Gastrocnemius medialis (tissue), 4 donors: ENCODE results near the gene RAP2A. TPM values are rescaled to one million over a fixed set of nuclear protein-coding genes. Genes with fewer than 3 reads are reported as not detected.

Source experiments
- ATAC-seq, 2 donors: fragments of 150-250 bp; one replicate each; pipeline ENCODE4 v1.9.1; 2016
- DNase-seq, 2 donors: peaks; one replicate each; pipeline ENCODE4 v3.0.0-alpha.2; 2019
- H3K27ac ChIP-seq, 4 donors: fragments of 200-600 bp; sonication (generic); 1 replicate in 1 of 4; 2 replicates in 3 of 4; pipeline ENCODE4 v1.5.1; 2016 to 2018; ENCODE audit warnings: mild to moderate bottlenecking in 2 of 4, moderate library complexity in 1 of 4
- H3K27me3 ChIP-seq, 3 donors: fragments of 200-600 bp; sonication (generic) in 2 of 3; 1 replicate in 1 of 3; 2 replicates in 2 of 3; pipeline versions ENCODE4 v1.5.1 to v1.6.0; 2016 to 2019; ENCODE audit warnings: mild to moderate bottlenecking in 1 of 3, moderate library complexity in 1 of 3
- H3K36me3 ChIP-seq, 2 donors: fragments of 200-600 bp; sonication (generic) in 1 of 2; one replicate each; pipeline ENCODE4 v1.5.1; 2017 to 2018
- H3K4me1 ChIP-seq, 2 donors: fragments of 200-600 bp; sonication (generic) in 1 of 2; one replicate each; pipeline ENCODE4 v1.5.1; 2016 to 2017; ENCODE audit warnings: mild to moderate bottlenecking in 2 of 2
- H3K4me3 ChIP-seq, 4 donors: fragments of 200-600 bp; sonication (generic) in 3 of 4; 1 replicate in 1 of 4; 2 replicates in 3 of 4; pipeline ENCODE4 v1.5.1; 2016 to 2019; ENCODE audit warnings: mild to moderate bottlenecking in 2 of 4
- H3K9me3 ChIP-seq, 3 donors: fragments of 200-600 bp; sonication (generic) in 2 of 3; 1 replicate in 1 of 3; 2 replicates in 2 of 3; pipeline ENCODE4 v1.5.1; 2016 to 2019
- POLR2A ChIP-seq, 2 donors: fragments of 450-650 bp; IDR thresholded peaks; one replicate each; pipeline ENCODE4 v1.6.1; 2017; ENCODE audit warnings: antibody characterized with exemption in 2 of 2, mild to moderate bottlenecking in 2 of 2, moderate library complexity in 2 of 2
- in situ Hi-C, 4 donors: fragments of 200-750 bp; cut with MboI; loops; one replicate each; pipeline versions ENCODE4 v1.15.0 to v1.8.0; 2017; ENCODE audit warnings: low sequenced_read_pairs in 4 of 4
- intact Hi-C: fragments of 100-400 bp; cut with DNase I; formaldehyde crosslinking; loops from one replicate; pipeline ENCODE4 v1.15.1; 2023; ENCODE audit warnings: low total_unique reads
- total RNA-seq, 4 donors: library from RNA; depleted of rRNA; stranded (reverse); fragments of >200 nt; gene quantifications; one replicate each; pipeline versions ENCODE4 v1.1.0 to v1.2.3, GENCODE V29; 2016
- TF ChIP-seq, protein P1 (sequence below), 5 experiments: fragments of 450-650 bp in 3 of 5; fragments of 200-600 bp in 2 of 5; sonication (generic) in 2 of 5; IDR thresholded peaks in 4 of 5; conservative IDR thresholded peaks in 1 of 5; 1 replicate in 4 of 5; 2 replicates in 1 of 5; pipeline ENCODE4 v1.5.1; 2016 to 2019; ENCODE audit warnings: antibody characterized with exemption in 5 of 5, mild to moderate bottlenecking in 3 of 5, moderate library complexity in 3 of 5

Gene RAP2A
- total RNA-seq, 4 donors from 2014 or later = 10.0 to 18.3 (median 15.5) TPM

DNA sequence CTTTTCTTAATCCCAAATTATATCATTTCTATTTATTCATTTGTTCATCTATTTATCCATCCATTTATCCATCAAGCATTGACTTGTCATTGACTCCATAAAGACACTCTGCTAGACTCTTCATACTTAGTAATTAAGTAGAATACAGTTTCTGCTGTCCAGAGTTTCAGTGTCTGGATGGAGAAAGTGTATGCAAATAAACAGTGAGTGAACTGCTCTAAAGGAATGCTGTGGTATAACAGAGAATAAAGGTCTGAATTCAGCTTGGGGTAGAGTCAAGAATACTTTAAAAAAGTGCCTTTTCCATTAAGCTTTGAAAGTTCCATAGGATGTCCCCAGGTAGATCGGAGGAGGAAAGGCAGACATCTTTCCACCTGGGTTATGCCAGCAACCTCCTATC lies 51.4 kb downstream of the RAP2A start:
- no peak for DNase-seq
- Histone ChIP-seq H3K9me3 (no peaks in the 10 kb centered on the region), H3K27ac (no peak overlapping the region), H3K4me1 (peaks cover 0 to 9% of the 10 kb centered on the region in 2 donors), H3K36me3 (no peaks in the 10 kb centered on the region), H3K27me3 (no peaks in the 10 kb centered on the region), H3K4me3 (no peak overlapping the region)
- ATAC-seq = no peak
- TF ChIP-seq, protein P1, sequence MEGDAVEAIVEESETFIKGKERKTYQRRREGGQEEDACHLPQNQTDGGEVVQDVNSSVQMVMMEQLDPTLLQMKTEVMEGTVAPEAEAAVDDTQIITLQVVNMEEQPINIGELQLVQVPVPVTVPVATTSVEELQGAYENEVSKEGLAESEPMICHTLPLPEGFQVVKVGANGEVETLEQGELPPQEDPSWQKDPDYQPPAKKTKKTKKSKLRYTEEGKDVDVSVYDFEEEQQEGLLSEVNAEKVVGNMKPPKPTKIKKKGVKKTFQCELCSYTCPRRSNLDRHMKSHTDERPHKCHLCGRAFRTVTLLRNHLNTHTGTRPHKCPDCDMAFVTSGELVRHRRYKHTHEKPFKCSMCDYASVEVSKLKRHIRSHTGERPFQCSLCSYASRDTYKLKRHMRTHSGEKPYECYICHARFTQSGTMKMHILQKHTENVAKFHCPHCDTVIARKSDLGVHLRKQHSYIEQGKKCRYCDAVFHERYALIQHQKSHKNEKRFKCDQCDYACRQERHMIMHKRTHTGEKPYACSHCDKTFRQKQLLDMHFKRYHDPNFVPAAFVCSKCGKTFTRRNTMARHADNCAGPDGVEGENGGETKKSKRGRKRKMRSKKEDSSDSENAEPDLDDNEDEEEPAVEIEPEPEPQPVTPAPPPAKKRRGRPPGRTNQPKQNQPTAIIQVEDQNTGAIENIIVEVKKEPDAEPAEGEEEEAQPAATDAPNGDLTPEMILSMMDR (IDR thresholded peaks at IDR 0.05 in 4 of 5, conservative IDR thresholded peaks at IDR 0.05 in 1 of 5) = no peak
- no peak for TF ChIP-seq POLR2A (IDR thresholded peaks at IDR 0.05)
- in situ Hi-C loops (no loop called here), intact Hi-C loops (no loop called here)

DNA sequence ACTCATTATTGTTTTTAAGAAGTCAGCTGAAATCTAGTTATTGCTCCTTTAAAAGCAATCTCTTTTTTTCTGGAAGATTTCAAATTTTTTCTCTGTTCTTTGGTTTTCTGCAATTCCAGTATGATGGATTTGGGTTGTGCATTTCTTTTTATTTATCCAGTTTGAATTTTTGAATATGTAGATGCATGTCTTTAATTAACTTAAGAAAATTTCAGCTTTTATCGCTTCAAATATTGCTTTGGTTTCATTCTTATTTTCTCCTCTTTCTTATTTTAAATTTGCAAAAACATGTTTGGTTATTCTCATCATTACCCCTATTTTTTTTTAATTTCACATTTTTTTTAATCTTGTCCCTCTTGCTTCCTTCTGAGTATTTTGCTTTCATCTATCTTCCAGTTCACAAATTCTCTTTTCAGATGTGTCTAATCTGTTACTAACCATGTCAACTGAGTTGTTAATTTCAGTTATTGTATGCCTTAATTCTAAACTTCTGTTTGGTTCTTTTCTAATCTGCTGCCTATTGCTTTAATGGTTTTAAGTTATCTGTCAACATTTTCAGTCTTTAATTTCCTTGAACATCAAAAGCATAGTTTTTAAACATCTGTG lies 56.8 kb downstream of the RAP2A start:
- DNase-seq = no peak
- no peaks in the 10 kb centered on the region for H3K4me1 ChIP-seq
- no peaks in the 10 kb centered on the region for H3K9me3 ChIP-seq
- no peak for TF ChIP-seq POLR2A (IDR thresholded peaks at IDR 0.05)
- TF ChIP-seq, protein P1 (IDR thresholded peaks at IDR 0.05 in 4 of 5, conservative IDR thresholded peaks at IDR 0.05 in 1 of 5) = no peak
- no peaks in the 10 kb centered on the region for H3K27me3 ChIP-seq
- no peak overlapping the region for H3K4me3 ChIP-seq
- H3K36me3 ChIP-seq = no peaks in the 10 kb centered on the region
- intact Hi-C loops = no loop called here
- in situ Hi-C loops = no loop called here
- H3K27ac ChIP-seq = no peak overlapping the region
- ATAC-seq = no peak

DNA sequence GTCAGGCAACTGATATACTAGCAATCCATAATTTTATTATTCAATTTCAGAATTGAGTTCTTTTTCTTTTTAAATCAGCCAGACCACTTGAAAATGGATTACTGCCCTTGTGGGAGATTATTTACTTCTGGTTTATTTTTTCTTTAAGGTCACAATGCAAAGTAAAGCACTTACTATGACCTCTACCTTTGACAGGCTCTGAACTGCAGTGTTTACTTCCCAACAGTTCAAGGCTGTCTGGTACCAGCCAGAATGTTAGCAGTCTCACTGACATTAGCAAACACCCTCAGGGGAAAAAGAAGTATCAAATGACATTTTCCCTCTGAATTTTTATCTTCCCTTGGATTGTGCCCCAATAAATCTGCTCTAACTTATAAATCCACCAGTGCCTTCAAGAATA lies 57.5 kb downstream of the RAP2A start:
- DNase-seq = no peak
- in situ Hi-C loops = no loop called here

DNA sequence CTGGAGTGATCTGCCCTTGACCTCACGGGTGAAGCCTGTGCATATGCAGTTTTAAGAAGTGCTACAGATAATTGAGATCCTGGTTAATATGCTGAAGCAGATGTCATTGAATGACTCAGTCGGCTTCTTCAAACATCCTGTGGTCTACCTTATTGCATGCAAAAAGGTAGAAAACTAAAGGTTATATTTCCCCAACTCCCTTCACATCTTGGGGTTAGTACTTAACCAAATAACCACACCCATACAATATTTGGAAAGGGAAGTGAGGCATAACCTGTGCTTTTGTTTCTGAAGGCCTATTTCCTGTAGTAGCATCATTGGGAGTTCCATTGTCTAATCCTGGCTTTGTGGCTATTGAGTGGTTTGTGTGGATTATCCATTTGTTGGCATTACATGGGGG lies 58.3 kb downstream of the RAP2A start:
- DNase-seq (no peak), ATAC-seq (no peak)
- Histone ChIP-seq H3K9me3 (no peaks in the 10 kb centered on the region), H3K27me3 (no peaks in the 10 kb centered on the region), H3K36me3 (no peaks in the 10 kb centered on the region), H3K4me1 (no peaks in the 10 kb centered on the region), H3K27ac (no peak overlapping the region), H3K4me3 (no peak overlapping the region)
- intact Hi-C loops (no loop called here), in situ Hi-C loops (no loop called here)
- no peak for TF ChIP-seq POLR2A (IDR thresholded peaks at IDR 0.05)
- TF ChIP-seq, protein P1 (IDR thresholded peaks at IDR 0.05 in 4 of 5, conservative IDR thresholded peaks at IDR 0.05 in 1 of 5) = no peak

More for the DNA sequence above, 57.5 kb downstream of the RAP2A start:
- H3K36me3 ChIP-seq = no peaks in the 10 kb centered on the region
- no peaks in the 10 kb centered on the region for H3K27me3 ChIP-seq
- no peak overlapping the region for H3K4me3 ChIP-seq
- no peak overlapping the region for H3K27ac ChIP-seq
- intact Hi-C loops = no loop called here
- ATAC-seq = no peak
- TF ChIP-seq, protein P1 (IDR thresholded peaks at IDR 0.05 in 4 of 5, conservative IDR thresholded peaks at IDR 0.05 in 1 of 5) = no peak
- TF ChIP-seq POLR2A (IDR thresholded peaks at IDR 0.05) = no peak
- no peaks in the 10 kb centered on the region for H3K9me3 ChIP-seq
- H3K4me1 ChIP-seq = no peaks in the 10 kb centered on the region
